NCI-H524 (cell line): ENCODE measurements around the gene GNG7.
"Not testable (repeated sequence)": the region's sequence is repeated elsewhere in the genome, so short reads cannot be mapped to it uniquely, and the experiment has no call there.

Source experiments
- DNase-seq, 2 experiments: peaks; one replicate each; lab custom pipeline; 2025; lab: John Stamatoyannopoulos, UW

GNG7 gene

GRCh38 chr19:2551172-2551863, 151.2 kb downstream of the GNG7 start:
- DNase-seq: no peak

- peak; percentile 90 to 95 for DNase-seq
Observed at GRCh38 chr19:2550431-2551171, 151.9 kb downstream of the GNG7 start.

- no peak for DNase-seq
Observed at GRCh38 chr19:2549701-2550191, 152.7 kb downstream of the GNG7 start.

- DNase-seq: no peak
Observed at GRCh38 chr19:2548966-2549365, 153.5 kb downstream of the GNG7 start.

- DNase-seq: no peak
Observed at GRCh38 chr19:2547721-2548120, 154.8 kb downstream of the GNG7 start.

- no peak for DNase-seq
Observed at GRCh38 chr19:2547033-2547680, 155.3 kb downstream of the GNG7 start.

GRCh38 chr19:2546128-2547032, 156.1 kb downstream of the GNG7 start:
- DNase-seq: no peak

- DNase-seq: not testable (repeated sequence)
Observed at GRCh38 chr19:2545416-2546127, 156.9 kb downstream of the GNG7 start.

- DNase-seq: no peak
Observed at GRCh38 chr19:2544576-2545415, 157.7 kb downstream of the GNG7 start.

GRCh38 chr19:2543463-2544442, 158.7 kb downstream of the GNG7 start:
- DNase-seq: peak; percentile 24 to 45

- not testable (repeated sequence) for DNase-seq
Observed at GRCh38 chr19:2543072-2543462, 159.4 kb downstream of the GNG7 start.

- no peak for DNase-seq
Observed at GRCh38 chr19:2542341-2543069, 160.0 kb downstream of the GNG7 start.

GRCh38 chr19:2540646-2541454, 161.6 kb downstream of the GNG7 start:
- no peak for DNase-seq

- no peak for DNase-seq
Observed at GRCh38 chr19:2540251-2540645, 162.2 kb downstream of the GNG7 start.

- DNase-seq: no peak
Observed at GRCh38 chr19:2538096-2538757, 164.3 kb downstream of the GNG7 start.

GRCh38 chr19:2537584-2537983, 164.9 kb downstream of the GNG7 start:
- DNase-seq: not testable (repeated sequence)

GRCh38 chr19:2536461-2536860, 166.0 kb downstream of the GNG7 start:
- DNase-seq: no peak
